Fibroblast of skin of left biceps (primary cell): ENCODE data around the gene MBP.

Experiments used
- DNase-seq, 2 experiments: peaks; one replicate each; pipeline ENCODE4 v3.0.0-alpha.2; 2013; ENCODE audit warnings: low read depth in 2 of 2

Gene MBP

DNA sequence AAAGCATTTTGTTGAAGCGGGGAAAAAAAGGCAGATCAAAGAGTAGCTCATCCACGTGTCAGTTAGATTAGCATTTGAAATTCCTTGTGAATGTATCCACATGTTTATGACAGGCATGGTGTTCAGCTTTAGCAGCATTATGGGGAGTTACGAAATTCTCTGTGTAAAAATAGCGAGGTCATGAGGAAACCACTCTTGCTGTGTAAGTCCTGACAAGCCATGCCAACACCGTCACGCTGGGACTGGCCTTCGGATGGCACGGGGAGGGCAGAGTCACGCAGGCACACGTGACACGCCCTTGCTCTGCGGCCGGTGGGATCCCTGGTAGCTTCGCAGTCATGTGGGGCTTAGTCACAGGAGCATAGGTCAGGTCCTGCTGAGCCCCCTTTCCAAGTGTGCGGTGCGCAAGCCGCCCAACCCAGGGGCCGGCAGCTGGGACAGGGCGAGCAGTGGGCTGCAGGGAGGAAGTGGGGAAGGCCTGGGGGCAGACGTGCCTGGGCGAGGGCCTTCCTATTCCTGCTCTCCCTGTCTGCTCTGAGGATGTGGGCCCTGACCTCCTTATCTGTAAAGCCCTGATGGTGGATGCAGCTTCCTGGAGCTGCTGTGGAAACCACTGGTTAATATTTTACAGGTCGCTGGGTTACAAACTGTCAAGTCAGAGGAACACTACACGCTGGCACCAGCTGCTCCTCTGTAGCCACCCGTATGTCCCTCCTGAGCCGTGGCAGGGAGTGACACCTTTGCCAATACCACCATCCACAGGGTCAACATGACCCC is 18.0 kb downstream of the MBP start:
- DNase-seq: peak in 1 of 2 experiments; percentile 46

DNA sequence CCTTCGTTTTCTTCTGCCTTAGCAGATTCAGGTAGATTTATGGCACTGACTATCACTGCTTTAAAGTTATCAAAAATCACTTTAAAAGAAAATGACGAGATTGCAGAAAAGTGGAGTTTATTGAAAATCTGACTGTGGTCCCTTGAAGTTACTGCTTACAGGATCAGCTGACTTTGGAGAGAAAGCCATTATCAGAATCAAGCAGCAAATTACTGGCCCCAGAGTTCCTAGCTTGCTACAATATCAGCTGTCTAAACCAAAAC is 18.5 kb downstream of the MBP start:
- no peak for DNase-seq

DNA sequence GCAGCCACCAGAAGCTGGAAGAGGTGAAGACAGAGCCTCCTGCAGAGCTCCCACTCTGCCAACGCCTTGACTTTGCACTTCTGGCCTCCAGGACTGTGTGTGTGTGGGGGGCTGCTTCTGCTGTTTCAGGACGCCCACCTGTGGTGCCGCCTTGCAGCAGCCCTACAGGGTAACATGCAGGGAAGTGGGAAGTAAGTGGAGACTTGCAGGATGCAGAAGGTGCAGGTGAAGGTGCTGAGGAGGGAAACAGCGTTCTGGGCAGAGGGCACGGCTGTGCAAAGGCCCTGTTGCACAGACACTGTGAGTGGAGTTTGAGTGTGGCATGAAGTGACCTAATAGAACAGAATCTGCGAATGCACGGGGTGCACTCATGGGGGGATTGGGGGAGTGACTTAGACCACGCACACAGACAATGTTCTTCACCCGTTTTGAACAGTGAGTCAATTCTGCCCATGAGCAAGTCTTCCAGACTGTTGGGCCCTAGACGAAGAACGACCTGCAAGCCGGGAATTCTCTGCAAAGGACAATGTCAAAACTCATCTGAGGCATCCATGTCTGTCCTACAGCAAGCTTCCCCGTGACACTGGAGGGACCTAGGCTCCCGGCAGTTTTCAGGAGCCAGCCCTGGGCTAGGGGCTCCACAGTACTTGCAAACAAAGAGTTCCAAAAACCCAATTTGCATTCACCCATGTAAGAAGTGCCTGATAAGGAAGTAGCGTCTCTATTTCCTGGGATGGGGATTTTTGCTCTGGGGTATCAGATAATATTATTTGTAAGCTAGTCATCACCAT is 19.0 kb downstream of the MBP start:
- DNase-seq: no peak

DNA sequence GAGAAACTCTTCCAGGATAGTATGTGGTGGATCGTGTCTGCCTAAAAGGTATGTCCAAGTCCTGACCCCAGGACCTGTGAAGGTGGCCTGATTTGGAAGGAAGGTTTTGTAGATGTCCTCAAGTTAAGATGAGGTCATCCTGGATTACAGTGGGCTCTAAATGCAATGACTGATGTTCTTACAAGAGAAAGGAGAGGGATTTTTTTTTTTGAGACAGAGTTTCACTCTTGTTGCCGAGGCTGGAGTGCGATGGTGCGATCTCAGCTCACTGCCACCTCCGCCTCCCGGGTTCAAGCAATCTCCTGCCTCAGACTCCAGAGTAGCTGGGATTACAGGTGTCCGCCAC is 19.9 kb downstream of the MBP start:
- DNase-seq: no peak

DNA sequence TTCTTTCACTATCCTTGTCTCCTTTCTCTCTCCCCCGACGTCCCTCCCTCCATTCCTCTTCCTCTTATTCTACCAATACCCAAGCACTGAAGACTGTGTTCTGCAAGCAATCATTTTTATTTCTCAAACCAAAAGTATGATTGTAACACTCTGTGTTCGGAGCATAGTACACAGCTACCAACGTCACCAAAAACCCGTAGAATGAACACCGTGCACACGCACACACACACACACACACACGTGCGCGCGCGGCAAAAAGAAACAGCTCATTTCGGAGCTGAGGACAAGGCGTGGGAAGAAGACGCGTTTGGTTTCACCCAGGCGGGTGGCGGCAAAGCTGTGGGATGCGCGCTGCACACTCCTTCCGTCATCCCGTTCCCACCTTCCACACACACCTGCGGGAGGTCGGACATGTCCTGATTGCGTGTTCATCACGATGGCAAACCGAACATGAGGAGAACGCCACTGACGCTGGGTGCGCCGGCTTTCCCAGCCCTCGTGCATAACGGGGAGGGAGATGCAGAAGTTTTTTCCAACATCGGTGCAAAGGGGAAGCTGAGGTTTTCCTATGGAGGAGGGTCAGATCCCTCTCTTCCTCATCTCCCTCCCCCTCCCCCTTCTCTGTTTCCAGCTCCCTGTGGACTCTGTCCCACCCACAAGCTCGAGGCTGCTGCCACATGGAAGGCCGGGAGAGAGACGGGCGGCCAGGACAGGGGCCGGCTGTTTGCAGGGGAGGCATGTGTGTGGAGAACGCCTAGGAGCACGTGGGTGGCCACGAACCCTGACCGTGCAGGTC is 20.4 kb downstream of the MBP start:
- DNase-seq: no peak

DNA sequence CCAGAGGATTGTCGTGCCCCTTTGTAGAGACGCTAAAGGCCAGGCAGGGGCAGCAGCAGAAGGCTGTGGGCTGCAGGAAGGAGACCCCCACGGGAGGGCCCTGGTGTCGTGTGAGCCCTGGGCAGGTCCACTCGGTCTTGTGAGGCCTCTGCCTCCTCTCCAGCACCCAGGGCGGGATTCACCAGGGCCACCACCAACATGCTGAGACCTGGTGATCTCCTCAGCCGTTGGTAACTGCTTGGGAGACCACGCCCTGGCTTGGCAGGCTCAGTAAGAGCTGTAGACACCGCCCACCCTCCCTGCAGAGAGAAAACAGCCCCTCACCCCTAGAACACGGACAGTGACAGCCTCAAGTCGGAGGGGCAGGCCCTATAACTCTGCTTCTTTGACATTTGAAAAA is 21.1 kb downstream of the MBP start:
- DNase-seq: no peak

DNA sequence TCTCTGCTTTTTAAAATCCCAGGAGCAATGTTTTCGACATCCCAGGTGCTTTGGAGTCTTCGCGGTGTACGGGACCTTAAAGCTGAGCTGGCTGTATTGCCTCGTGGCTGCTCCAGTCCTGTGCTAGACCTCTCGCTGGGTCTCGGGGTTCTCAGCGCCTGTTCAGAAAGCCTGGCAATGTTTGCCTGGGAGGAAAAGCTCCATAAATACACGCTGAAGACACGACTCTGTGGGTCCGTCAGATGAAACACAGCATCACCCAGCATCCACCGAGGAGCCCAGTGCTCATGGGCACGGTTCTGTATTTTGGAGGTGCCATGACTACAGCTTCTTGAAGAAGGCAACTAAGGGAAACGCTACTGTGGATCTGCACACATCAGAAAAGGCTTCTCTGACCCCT is 21.6 kb downstream of the MBP start:
- DNase-seq: no peak

DNA sequence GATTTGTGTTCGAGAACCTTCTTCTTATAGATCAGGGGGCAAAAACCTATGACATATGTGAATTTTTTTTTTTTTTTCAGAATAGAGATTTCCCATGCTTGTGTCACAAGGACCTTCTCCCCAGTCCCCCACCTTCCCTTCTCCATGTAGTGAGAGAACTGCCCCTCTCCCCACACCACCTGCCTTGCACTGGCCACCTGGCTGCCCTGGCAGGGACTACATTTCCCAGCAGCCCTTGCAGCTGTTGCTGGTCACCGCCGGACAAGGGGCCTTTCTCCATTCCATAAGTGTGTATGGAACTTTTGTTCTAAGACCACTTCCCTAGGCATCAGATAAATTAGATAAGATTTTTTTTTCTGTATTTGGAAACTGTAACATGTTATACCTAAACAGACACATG is 22.2 kb downstream of the MBP start:
- no peak for DNase-seq

DNA sequence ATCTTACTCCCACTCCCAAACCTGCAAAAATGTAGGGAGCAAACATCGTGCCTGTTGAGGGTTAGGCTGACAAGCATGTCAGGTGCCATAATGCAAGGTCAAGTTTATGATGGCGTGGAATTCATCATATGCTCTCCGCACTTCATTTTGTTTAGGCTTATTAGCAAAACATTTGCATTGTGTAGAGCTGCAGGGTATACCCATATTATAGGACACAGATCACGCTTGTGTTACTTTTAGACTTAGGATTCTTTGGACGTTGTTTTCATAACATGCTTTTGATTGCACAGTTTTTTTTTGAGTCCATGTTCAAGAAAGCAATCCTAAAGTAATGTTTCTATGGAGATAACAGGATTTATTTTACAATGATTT is 22.9 kb downstream of the MBP start:
- DNase-seq: no peak

DNA sequence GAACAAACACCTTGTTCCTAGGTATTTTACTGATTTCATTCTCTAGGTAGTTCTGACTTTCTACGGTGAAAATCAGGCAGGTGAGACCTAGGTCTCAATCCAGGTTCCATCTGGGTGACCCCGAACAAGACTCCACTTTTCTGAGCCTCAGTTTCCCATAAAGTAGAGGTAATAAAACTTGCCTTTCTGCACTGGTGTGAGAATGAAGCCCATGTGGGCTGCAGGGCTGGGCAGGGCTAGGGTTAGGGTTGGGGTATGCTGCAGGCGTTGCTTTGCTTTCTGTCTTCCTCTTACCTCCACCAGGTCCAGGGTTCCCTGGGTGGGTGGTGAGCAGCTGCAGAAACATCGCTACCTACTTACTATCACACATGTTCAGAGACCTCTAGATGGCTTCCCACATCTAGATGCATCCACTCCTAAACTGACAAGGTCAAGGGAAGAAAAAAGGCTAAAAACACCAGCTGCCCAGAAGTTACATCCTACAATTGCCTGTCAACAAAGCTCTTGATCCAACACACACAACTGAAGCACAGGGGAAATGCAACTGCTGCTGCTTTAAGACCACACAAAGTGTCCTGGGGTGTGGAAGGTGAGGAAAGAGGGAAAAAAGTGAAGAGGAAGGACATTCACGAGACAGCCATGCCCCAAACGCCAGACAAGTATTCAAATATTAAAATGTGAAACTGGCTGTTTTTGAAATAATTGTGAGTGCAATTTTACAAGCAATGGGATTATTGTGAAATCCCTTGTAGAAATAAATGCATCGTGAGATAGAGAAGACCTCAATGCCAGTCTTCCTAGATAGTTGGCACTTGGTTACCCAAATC is 23.5 kb downstream of the MBP start:
- no peak for DNase-seq

DNA sequence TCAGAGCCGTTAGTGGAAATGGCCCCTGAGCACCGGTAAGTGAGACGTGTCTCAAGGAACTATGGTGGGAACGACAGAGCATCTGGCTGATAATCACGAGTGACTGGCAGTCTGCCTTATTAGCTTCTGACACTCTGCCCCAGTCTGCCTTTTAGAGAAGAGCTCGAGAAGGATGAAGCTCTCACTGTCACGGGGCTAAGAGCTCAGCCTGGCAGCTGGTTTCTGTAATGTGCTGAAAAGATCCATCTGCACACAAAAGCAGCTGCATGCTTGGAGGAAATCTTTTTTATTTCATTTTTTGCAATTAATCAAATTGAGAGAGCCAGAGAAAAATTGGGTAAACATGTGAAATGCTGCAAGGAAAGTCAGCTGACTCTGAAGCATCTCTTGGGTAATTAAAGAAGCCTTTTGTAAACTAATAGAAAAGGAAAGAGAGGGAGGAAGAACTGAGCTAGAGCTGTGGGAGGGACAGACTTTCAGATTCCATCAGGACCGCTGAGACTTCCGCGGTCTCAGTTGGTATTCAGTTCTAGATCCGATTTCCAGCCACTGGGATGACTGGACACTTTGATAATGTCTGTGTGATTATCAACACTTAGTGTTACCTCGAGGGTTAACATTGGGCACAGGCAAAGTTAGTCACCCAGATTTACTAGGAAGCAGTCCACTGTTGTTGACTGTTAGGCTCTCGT is 24.4 kb downstream of the MBP start:
- peak; percentile 61 to 63 for DNase-seq

DNA sequence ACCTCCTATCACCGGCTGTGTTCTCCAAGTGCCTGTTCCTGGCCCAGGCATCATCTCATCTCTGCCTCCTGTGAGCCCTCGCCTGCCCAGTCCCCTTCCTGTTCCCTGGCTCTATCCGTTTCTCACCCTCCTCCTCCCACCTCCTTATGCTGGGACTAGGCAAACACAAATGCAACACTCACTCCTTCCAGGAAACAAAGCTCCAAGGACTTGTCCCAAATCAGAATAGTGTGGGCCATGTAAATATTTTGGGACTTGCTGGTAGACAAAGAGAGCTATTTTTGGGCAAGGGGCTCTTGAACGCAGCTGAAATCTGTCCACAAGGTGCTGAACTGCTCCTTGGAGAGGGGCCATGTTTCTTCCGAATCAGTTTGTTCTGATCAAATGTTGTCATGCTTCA is 25.3 kb downstream of the MBP start:
- no peak for DNase-seq

DNA sequence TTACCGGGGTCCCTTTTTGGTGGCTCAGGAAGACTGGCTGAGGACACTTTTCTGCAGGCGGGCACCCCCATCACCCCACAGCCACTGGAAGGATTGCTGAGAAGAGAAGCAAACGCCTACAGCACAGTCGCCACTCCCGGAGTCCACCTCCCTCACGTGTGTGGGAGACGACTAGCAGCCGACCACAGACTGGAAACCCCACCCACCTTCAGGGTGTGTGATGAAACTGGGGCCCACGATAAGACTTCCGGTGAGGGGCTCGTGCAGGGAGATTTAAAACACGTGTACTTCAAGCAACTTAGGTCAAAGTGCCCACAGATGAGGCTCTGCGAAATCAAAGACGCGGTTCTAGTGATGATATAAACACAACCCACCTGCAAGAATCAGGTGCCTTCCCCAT is 26.3 kb downstream of the MBP start:
- DNase-seq: no peak

DNA sequence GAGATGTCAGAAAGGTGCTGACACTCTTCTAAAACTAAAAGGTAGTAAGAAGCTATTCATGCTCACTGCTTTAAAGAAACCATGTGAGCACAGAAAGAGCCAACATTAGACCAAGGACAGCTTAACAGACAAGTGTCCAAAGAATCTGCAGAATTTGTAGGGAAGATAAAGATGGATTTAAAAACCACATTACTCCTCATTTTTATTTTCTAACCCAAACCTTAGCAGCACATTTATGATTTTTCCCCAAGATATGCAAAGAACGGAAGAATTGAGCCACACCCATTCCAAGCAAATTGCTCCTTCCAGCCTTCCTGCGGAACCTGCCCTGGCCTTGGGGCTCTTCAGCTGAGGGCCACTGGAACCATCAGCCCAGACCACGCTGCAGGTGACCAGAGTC is 26.9 kb downstream of the MBP start:
- no peak for DNase-seq

DNA sequence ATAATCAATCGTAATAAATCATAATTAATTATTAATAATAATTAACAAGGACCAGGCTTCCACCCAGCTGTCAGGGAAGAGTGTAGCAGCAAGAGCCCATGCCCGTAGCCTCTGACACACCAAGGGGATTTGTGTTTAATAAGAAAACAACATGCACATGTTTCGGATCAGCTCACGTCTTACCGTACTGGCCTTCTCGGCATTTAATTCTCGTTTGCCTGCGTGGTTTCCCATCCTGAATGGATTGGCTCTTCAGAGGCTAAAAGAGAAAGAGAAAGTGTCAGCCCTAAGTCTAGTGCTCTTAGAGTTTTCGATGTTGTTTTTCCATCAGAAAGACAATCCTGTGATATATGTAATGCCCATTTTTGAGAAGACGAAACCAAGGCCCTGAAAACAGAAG is 27.6 kb downstream of the MBP start:
- DNase-seq: no peak

DNA sequence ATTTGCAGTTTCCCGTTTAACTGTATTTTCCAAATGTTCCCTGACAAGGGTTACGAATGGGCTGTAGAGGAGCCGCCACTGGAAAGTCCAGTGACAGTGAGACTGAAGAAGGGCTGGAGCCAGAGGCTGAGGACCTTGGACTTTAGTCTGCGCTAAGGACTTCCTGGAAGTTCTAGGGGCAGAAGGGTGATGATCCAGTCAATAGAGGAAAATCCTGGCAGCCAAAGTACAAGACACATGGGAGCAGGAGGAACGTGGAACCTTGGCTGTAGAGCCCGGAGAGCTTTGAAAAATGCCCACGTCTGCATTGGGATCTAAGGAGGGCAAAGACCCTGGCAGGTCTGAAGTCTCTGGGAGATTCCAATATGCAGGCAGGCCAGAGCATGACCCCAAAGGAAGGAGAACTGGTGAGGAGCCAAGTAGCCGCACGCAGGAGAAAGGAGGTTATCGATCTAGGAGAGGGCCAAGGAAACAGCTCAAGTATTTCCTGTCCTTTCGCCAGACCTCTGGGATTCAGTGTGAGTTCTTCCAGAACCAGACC is 28.5 kb downstream of the MBP start:
- no peak for DNase-seq

DNA sequence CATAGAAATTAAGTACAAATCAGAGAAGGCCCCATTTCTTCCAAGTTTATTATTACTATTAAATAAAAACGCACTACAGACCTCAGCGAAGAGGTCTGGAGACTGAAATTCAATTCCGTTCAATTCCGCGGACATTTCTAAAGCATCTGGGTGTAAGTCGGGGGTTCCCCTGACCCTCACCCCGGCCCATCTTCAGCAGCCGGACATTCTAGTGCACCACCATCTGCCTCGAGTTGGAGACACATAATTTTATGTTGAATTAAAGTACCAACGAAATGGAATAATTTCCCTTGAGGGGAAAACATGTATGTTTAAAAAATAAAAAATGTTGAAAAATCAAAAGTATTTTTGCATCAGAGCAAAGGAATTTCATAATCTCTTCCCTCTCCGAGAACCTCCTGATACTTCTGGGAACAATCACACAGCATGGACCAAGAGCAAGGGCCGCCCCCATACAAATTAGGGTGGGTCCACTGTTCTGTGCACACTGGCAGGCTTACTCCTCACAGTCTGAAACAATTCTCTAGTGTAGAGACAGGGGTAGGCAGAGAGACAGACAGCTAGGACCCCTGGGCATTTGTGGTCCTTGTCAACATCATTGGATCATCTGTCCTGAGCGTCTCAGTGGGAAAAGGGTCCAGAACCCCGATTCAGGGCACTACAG is 29.3 kb downstream of the MBP start:
- DNase-seq: no peak

DNA sequence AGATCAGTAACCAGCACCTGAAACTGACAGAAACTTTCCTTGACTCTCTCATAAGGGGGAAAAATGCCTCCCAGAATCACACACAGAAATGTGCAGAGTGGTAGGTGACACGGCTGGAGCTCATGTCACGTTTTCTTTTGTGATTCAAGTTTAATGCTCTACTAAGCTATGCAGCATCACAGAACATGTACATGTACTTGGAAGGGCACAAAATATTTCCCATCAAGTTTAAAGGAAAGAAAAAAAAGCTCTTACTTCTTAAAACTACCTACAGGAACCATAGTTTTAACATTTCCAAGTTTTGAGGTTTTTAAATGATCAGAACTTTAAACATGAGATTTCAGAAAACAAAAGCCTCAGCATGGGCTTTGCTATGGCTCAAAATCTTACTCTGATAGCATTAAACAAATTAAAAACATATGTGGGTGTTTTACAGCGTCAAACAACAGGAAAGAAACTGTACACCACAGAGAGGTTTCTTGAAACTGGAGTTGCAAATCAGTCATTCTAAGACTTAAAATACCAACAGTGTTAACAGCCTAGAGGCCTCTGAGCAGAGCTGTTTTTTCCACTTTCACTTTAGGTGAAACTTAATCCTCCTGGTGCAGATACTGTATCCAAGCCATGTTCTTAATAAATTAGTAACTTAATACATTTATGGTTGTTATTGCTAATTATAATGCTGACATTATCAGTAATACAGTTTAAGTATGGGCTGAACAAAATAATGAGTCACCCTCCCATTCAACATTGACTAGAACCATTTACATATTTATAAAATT is 30.1 kb downstream of the MBP start:
- peak; percentile 87 to 90 for DNase-seq

DNA sequence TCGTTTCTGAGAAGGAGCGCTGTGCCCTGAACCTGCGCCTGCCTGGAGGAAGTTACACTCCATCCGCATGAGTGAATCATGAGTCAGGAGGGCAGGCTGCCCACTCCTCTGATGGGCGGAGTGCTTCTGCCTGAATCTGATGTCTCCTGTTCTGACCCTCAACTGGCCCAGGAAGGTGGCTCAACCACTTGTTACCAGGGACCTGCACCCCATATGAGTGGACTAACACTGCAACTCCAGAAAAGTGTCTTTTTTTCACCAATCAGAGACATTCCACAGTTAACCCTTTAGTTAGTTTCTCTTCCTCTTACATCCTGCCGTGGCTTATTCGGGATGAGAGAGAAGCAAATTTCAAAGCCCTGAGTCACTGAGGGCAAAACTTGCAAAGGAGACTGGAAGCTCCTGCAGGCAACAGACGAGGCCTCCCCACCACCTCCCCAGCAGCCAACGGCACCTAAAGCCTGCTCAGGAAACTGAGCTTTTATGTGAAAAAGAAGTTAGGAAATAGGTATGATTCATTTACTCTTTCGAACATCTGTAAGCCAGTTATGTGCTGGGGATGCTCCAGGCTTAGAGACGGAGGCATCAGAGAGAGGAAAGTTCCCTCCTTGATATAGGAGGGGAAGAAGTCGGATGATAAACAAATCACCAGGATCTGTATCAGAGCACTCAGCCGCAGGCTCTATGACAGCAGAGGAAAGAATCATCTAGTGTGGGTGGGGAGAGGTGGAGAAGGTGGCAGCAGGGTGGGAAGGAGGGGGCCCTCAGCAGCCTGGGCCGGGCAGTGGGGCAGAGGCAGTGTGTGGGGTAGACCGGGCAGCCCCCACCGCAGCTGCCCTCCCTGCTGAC is 30.9 kb downstream of the MBP start:
- peak; percentile 93 to 94 for DNase-seq
